T-helper 9 cell (primary cell): ENCODE data around the gene NEMF.
A peak's percentile ranks its signal among the peaks of the same experiment; 100 is the strongest.
"Not testable (repeated sequence)": the region's sequence is repeated elsewhere in the genome, so short reads cannot be mapped to it uniquely, and the experiment has no call there.

Experiments used
- DNase-seq: peaks from one replicate; pipeline ENCODE4 v3.0.0-alpha.2; 2020

Gene NEMF

GRCh38 chr14:49875640-49876198 is 23.1 kb upstream of the NEMF start:
- no peak for DNase-seq

- not testable (repeated sequence) for DNase-seq
These were observed 21.0 kb upstream of the NEMF start for GRCh38 chr14:49873548-49873947.

- DNase-seq = no peak
These were observed 18.3 kb upstream of the NEMF start for GRCh38 chr14:49870908-49871307.

GRCh38 chr14:49868720-49869114 is 16.1 kb upstream of the NEMF start:
- DNase-seq = no peak

- DNase-seq = peak; percentile 99
These were observed 15.5 kb upstream of the NEMF start for GRCh38 chr14:49867831-49868719.

GRCh38 chr14:49865431-49865859 is 12.9 kb upstream of the NEMF start:
- DNase-seq = peak; percentile 77

GRCh38 chr14:49863487-49864281 is 11.1 kb upstream of the NEMF start:
- DNase-seq = no peak

GRCh38 chr14:49862089-49862673 is 9.6 kb upstream of the NEMF start:
- peak; percentile 75 for DNase-seq

GRCh38 chr14:49861699-49862088 is 9.1 kb upstream of the NEMF start:
- peak; percentile 33 for DNase-seq

GRCh38 chr14:49860988-49861698 is 8.6 kb upstream of the NEMF start:
- no peak for DNase-seq

GRCh38 chr14:49858383-49858782 is 5.8 kb upstream of the NEMF start:
- DNase-seq = no peak

- no peak for DNase-seq
These were observed 4.9 kb upstream of the NEMF start for GRCh38 chr14:49857427-49858003.

GRCh38 chr14:49853572-49854375 is 1.2 kb upstream of the NEMF start:
- peak; percentile 53 for DNase-seq

- no peak for DNase-seq
These were observed 530 bp upstream of the NEMF start for GRCh38 chr14:49853158-49853477.

- no peak for DNase-seq
These were observed 775 bp downstream of the NEMF start for GRCh38 chr14:49851813-49852212.

- DNase-seq = no peak
These were observed 3.3 kb downstream of the NEMF start for GRCh38 chr14:49849213-49849847.

- DNase-seq = no peak
These were observed 23.9 kb downstream of the NEMF start for GRCh38 chr14:49828640-49829039.

GRCh38 chr14:49820176-49820575 is 32.4 kb downstream of the NEMF start:
- no peak for DNase-seq

- DNase-seq = no peak
These were observed 35.7 kb downstream of the NEMF start for GRCh38 chr14:49816844-49817243.

- DNase-seq = not testable (repeated sequence)
These were observed 36.5 kb downstream of the NEMF start for GRCh38 chr14:49816118-49816517.

- DNase-seq = no peak
These were observed 43.8 kb downstream of the NEMF start for GRCh38 chr14:49808780-49809179.
